Measurements from ENCODE around the gene CCDC92. TPM values are rescaled to one million over a fixed set of nuclear protein-coding genes. Genes with fewer than 3 reads are reported as not detected.
"Not testable (repeated sequence)": the region's sequence is repeated elsewhere in the genome, so short reads cannot be mapped to it uniquely, and the experiment has no call there.

CCDC92 gene
- total RNA-seq, 1 donor from 2014 or later: 5.1 TPM

GRCh38 chr12:123950476-123951349 lies 21.9 kb downstream of the CCDC92 start:
- DNase-seq (ENCODE audit: low read depth, low spot score): no peak

- DNase-seq (ENCODE audit: low read depth, low spot score): no peak
Measured at GRCh38 chr12:123949770-123950165, 22.9 kb downstream of the CCDC92 start.

GRCh38 chr12:123948796-123949769 lies 23.5 kb downstream of the CCDC92 start:
- no peak for DNase-seq (ENCODE audit: low read depth, low spot score)

- DNase-seq (ENCODE audit: low read depth, low spot score): no peak
Measured at GRCh38 chr12:123948401-123948795, 24.2 kb downstream of the CCDC92 start.

- DNase-seq (ENCODE audit: low read depth, low spot score): not testable (repeated sequence)
Measured at GRCh38 chr12:123947531-123947930, 25.1 kb downstream of the CCDC92 start.

GRCh38 chr12:123946516-123947505 lies 25.8 kb downstream of the CCDC92 start:
- not testable (repeated sequence) for DNase-seq (ENCODE audit: low read depth, low spot score)

GRCh38 chr12:123946152-123946515 lies 26.5 kb downstream of the CCDC92 start:
- DNase-seq (ENCODE audit: low read depth, low spot score): no peak

- DNase-seq (ENCODE audit: low read depth, low spot score): no peak
Measured at GRCh38 chr12:123945287-123946151, 27.1 kb downstream of the CCDC92 start.

- DNase-seq (ENCODE audit: low read depth, low spot score): no peak
Measured at GRCh38 chr12:123944696-123945095, 27.9 kb downstream of the CCDC92 start.

- DNase-seq (ENCODE audit: low read depth, low spot score): no peak
Measured at GRCh38 chr12:123943816-123944215, 28.8 kb downstream of the CCDC92 start.

- DNase-seq (ENCODE audit: low read depth, low spot score): no peak
Measured at GRCh38 chr12:123942911-123943648, 29.6 kb downstream of the CCDC92 start.

GRCh38 chr12:123942238-123942653 lies 30.4 kb downstream of the CCDC92 start:
- no peak for DNase-seq (ENCODE audit: low read depth, low spot score)

GRCh38 chr12:123941624-123942237 lies 30.9 kb downstream of the CCDC92 start:
- no peak for DNase-seq (ENCODE audit: low read depth, low spot score)

- DNase-seq (ENCODE audit: low read depth, low spot score): no peak
Measured at GRCh38 chr12:123941000-123941399, 31.6 kb downstream of the CCDC92 start.

GRCh38 chr12:123940627-123940966 lies 32.0 kb downstream of the CCDC92 start:
- no peak for DNase-seq (ENCODE audit: low read depth, low spot score)

GRCh38 chr12:123939716-123940626 lies 32.7 kb downstream of the CCDC92 start:
- no peak for DNase-seq (ENCODE audit: low read depth, low spot score)

GRCh38 chr12:123938679-123939480 lies 33.8 kb downstream of the CCDC92 start:
- DNase-seq (ENCODE audit: low read depth, low spot score): no peak

Measured in pulmonary artery endothelial cell (primary cell).